SK-N-MC (cell line): Measurements from ENCODE around the gene ZNF791.

Experiments used
- EZH2 ChIP-seq: fragments of 200-600 bp; sonication (generic); IDR thresholded peaks from one replicate; pipeline ENCODE4 v1.6.1; 2017; ENCODE audit warnings: antibody characterized with exemption
- POLR2AphosphoS5 ChIP-seq: IDR thresholded peaks from 2 replicates; pipeline ENCODE4 v1.6.1; 2012; ENCODE audit warnings: mild to moderate bottlenecking, low read depth, low read length, borderline replicate concordance

DNA sequence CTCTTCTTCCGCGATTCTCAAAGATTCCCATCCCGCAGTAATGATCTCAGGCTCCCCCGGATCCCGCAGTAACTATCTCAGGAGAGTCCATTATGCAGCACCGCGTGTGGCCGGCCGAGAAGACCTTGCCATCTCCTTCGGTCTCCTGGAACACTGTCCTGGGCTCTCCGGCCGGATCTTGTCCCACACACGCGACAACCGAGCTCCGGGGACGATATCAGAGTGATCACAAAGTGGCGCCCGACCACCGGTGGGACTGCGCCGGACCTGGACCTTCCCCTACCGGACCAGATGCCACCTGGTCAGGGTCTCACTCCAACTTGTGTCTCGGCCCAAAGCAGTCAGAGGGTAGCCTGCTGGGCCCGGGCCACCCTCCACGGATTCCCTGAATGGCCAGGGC lies 31.8 kb downstream of the ZNF791 start:
- TF ChIP-seq POLR2AphosphoS5 (no peak), EZH2 (no peak)
